AG04449 (cell line): ENCODE measurements around the gene CIART.
"Not testable (repeated sequence)": the region's sequence is repeated elsewhere in the genome, so short reads cannot be mapped to it uniquely, and the experiment has no call there.

Experiments
- CTCF ChIA-PET: fragments of 350-600 bp; formaldehyde crosslinking; extraction: SDS; loops from one replicate; lab custom pipeline; 2021; ENCODE audit warnings: antibody characterized with exemption; lab: Yijun Ruan, JAX
- POLR2A ChIA-PET: fragments of 400-600, 350-600 bp; formaldehyde crosslinking; extraction: SDS; loops from one replicate; lab custom pipeline; 2020; ENCODE audit warnings: antibody characterized with exemption, inconsistent platforms; lab: Yijun Ruan, JAX
- DNase-seq: peaks from one replicate; pipeline ENCODE4 v3.0.0-alpha.2; 2010; ENCODE audit warnings: low read depth, low spot score
- H3K4me3 ChIP-seq: 2 replicates; pipeline ENCODE4 v1.5.1; 2011; ENCODE audit warnings: low read depth, mild to moderate bottlenecking, control low read depth, low read length
- CTCF ChIP-seq: IDR thresholded peaks from one replicate; pipeline ENCODE4 v1.5.1; 2011; ENCODE audit warnings: mild to moderate bottlenecking, moderate library complexity, low read length, control low read depth, inconsistent platforms; ENCODE audit not compliant: insufficient read depth; ENCODE audit errors: missing control alignments

CIART gene

GRCh38 chr1:150293433-150294253 lies 11.3 kb downstream of the CIART start, which contains the start of gene MRPS21:
Gene MRPS21 (plus strand): TSS chr1:150293861. CDS start chr1:150294367, 506 bp downstream.
- TF ChIP-seq CTCF = no peak
- ChIA-PET CTCF (interaction anchor here (0.6 kb wide), 1 partner anchor 38 kb away, joined by 3 read pairs; no protein-coding TSS in a partner anchor), POLR2A (no interaction called here)
- no peak for DNase-seq
- H3K4me3 ChIP-seq = peak within 1 kb of the TSS; percentile 97

- H3K4me3 ChIP-seq = no peak overlapping the region
- no peak for DNase-seq
- no peak for TF ChIP-seq CTCF
- CTCF ChIA-PET = interaction anchor here (1.0 to 2.0 kb wide), 3 partner anchors 15 to 40 kb away, joined by 3 to 9 read pairs (median 5); no protein-coding TSS in a partner anchor
- POLR2A ChIA-PET = no interaction called here
Observed at GRCh38 chr1:150295476-150295875, 13.1 kb downstream of the CIART start.

GRCh38 chr1:150299716-150300115 lies 17.4 kb downstream of the CIART start:
- H3K4me3 ChIP-seq = no peak overlapping the region
- no peak for DNase-seq
- ChIA-PET CTCF (interaction anchor here (1.6 kb wide), 1 partner anchor 44 kb away, joined by 4 read pairs; no protein-coding TSS in a partner anchor), POLR2A (no interaction called here)
- TF ChIP-seq CTCF = no peak

GRCh38 chr1:150302338-150302737 lies 20.0 kb downstream of the CIART start:
- no peak for DNase-seq
- ChIA-PET POLR2A (no interaction called here), CTCF (no interaction called here)
- H3K4me3 ChIP-seq = no peak overlapping the region
- no peak for TF ChIP-seq CTCF

- no peak overlapping the region for H3K4me3 ChIP-seq
- CTCF ChIA-PET = no interaction called here
Observed at GRCh38 chr1:150302902-150303301, 20.5 kb downstream of the CIART start.

GRCh38 chr1:150308585-150308984 lies 26.2 kb downstream of the CIART start:
- POLR2A ChIA-PET, H3K4me3 ChIP-seq, CTCF ChIA-PET, DNase-seq: not testable (repeated sequence)

More at GRCh38 chr1:150302902-150303301, 20.5 kb downstream of the CIART start:
- no peak for TF ChIP-seq CTCF
- POLR2A ChIA-PET = no interaction called here
- no peak for DNase-seq
